ENCODE data around the gene TAPT1.

- TF ChIP-seq CTCF (conservative IDR thresholded peaks at IDR 0.05) (no peak), EZH2 (IDR thresholded peaks at IDR 0.05; ENCODE audit: low read depth) (no peak)
Measured at GRCh38 chr4:16250661-16251365, 24.5 kb upstream of the TAPT1 start.

Measured in PC-9 (cell line).